HG02870 (cell line): ENCODE data around the gene CLECL1.

Experiments
- ATAC-seq: cut with Tn5 transposase; IDR thresholded peaks from one replicate; pipeline ENCODE4 v1.9.1; 2021; ENCODE audit warnings: mild to moderate bottlenecking, moderate library complexity; ENCODE audit not compliant: unreplicated experiment

CLECL1 gene

GRCh38 chr12:9732921-9733461 lies at the start of gene CLECL1:
Gene CLECL1 (minus strand): TSS chr12:9733097.
- ATAC-seq, result peak; percentile 48

DNA sequence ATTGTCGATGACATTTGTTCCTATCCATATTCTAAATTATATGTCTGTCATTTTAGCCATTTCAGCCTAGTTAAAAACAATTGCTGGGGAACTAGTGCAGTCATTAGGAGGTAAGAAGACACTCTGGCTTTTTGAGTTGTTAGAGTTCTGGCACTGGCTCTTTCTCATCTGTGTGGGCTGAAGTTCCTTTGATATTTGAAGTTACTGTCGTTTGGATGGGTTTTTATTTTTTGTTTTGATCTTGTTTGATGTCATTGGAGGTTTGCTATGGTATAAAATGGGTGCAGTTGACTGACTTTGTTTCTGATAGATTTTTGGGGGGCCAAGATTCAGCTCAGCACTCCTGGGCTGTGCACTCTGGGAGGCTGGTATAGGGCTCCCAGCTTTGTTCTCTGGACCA lies 48.5 kb upstream of the CLECL1 start:
- ATAC-seq, result no peak

DNA sequence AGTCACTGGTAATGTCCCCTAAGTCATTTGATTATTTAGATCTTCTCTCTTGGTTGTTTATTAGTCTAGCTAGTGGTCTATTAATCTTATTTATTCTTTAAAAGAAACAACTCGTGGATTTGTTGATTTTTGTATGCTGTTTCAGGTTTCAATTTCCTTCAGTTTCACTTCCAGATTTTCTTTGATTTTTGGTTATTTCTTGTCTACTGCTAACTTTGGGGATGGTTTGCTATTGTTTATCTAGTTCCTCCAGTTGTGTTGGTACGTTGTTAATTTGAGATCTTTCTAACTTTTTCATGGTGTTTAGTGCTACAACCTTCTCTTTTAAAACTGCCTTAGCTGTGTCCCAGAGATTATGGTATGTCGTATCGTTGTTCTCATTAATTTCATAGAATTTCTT lies 46.3 kb upstream of the CLECL1 start:
- ATAC-seq, result no peak

GRCh38 chr12:9776781-9777180 lies 43.9 kb upstream of the CLECL1 start:
- no peak for ATAC-seq

DNA sequence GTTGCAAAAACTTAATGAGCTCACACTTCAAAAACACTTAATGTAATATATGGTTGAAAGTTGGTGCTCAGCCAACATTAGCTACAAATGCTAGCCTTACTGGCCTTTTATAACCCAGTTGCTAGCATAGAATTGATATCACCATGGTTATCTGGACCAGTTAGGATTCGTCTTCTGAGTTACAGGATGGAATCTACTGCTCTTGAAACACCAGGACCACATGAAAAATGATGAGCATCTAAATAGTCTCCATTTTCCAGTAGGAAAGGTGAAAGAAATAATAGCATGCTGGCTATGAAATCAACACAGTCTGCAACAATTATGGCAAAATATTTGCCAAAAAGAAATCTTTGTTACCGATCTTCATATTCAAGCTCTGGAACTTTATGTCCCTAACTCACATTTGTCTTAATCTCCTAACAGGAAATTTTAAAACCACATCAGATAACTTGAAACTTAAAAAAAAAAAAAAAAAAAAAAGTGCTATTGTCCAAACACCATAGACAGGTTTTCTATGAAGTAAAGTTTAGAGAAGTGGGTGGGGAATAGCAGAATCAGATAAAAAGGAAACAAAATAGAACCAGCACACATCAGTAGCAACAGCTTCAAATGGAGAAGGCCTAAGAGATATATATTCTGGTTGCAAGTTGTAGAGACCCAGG lies 40.5 kb upstream of the CLECL1 start:
- ATAC-seq, result no peak

DNA sequence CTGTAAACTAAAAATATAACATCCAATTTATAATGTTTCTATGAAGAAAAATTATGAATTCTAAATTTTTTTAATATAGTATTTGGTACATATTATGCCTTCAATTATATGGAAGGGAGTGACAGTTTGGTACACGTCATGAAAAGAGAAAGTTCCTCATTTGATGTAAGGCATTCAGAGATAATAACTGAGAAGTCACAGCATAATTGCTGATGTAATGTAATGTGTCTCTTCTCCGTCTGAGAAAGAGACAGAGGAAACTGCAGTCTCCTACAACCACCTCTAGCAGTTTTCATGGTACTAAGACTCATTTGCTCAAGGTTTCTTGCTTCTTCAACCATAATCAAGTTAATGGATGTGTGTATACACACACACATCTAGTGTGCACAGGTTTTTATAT lies 30.1 kb upstream of the CLECL1 start:
- ATAC-seq, result no peak

DNA sequence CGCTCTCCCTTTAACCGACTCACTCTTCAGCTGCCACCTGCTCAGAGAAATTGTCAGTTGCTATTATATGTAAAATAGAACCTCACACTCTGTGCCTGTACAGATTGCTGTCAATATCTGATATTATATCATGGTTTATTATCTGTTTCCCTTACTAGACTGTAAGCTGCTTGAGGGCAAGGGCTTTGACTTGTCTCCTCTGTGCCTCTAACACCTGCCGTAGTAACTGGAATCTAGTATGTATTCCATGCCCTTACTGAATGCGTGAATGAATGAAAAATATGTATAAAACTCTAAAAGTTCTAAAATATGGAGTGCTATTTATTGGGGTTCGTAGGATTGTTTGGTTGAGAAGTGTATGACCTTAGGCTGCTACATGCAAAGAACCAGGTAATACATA lies 29.5 kb upstream of the CLECL1 start:
- no peak for ATAC-seq

GRCh38 chr12:9761419-9761781 lies 28.5 kb upstream of the CLECL1 start:
- no peak for ATAC-seq

GRCh38 chr12:9760699-9761418 lies 28.0 kb upstream of the CLECL1 start, which contains the start of gene CD69:
Gene CD69 (minus strand): TSS chr12:9760901. CDS start chr12:9760820, 81 bp downstream.
- ATAC-seq, result peak; percentile 47

DNA sequence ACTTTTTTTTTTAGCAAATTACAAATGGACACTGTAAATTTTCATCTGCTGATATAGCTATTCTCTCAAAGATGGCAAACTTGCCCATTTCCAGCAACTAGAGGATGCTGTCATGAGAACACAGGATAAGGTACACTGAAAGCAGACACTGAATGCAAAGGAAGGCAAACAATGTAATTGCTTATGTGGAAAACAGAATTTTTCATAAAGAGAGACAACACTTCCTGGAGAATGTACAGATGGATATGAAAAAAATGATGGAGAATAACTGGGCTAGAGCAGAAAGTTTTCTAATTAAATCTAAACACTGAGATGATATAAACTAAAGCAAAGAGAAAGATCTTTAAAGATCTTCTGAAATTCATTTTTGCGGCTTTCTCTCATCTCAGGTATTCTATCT lies 27.2 kb upstream of the CLECL1 start:
- no peak for ATAC-seq

- no peak for ATAC-seq
These were observed 26.8 kb upstream of the CLECL1 start for GRCh38 chr12:9759694-9760093.

DNA sequence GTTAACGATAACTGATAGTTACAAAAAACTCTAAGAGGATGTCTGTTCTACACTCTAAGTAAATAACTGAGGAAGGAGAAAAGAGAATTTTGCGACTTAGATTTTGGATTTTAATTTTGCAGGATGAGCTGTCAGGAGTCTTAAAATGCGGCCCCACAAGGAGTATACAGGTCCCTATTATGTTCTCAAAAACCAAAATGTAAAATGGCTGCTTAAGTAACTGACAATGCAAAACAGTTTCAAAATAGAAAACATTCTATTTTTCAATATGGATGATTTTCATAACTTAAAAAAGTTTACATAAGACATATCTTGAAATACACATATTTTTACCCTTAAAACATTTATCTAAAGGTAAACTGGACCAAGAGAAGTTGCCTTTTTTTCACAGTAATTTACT lies 25.2 kb upstream of the CLECL1 start:
- ATAC-seq, result no peak

GRCh38 chr12:9757433-9758025 lies 24.6 kb upstream of the CLECL1 start:
- no peak for ATAC-seq

GRCh38 chr12:9756706-9757105 lies 23.8 kb upstream of the CLECL1 start:
- no peak for ATAC-seq

DNA sequence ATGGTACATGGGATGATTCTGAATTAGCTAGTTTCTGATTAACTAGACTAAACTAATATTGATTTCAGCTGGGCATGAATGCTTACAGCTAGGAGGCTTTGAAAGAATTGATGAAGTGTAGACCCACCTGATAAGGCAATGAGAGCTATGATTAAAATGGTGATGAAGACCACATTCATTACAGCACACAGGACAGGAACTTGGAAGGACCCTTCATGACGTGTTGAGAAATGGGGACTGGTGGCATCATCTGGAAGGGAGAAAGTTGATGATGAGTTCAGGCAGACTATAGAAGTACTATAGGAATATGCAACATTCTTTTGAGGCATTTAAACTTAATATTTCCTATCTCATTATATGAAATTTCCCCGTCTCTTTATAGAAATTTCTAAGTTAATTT lies 23.3 kb upstream of the CLECL1 start:
- no peak for ATAC-seq

DNA sequence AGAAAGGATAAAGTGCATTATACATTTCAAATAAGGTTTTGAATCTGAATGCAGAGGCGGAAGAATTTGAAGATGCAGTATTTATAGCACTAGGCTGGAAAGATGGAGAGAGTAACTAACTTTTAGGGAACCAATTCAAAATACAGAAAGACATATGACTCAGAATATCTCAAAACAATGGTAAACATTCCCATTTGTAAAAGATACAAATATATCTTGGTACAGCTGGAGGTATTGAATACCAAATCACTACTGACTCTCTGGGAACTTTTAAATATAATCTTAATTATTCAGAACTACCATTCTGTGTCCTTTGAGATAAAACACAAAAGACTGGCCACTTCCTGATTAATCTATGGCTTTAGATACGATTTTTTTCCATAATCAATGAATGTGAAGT lies 22.7 kb upstream of the CLECL1 start:
- no peak for ATAC-seq

GRCh38 chr12:9755035-9755434 lies 22.1 kb upstream of the CLECL1 start:
- no peak for ATAC-seq

GRCh38 chr12:9754099-9754927 lies 21.4 kb upstream of the CLECL1 start:
- no peak for ATAC-seq

DNA sequence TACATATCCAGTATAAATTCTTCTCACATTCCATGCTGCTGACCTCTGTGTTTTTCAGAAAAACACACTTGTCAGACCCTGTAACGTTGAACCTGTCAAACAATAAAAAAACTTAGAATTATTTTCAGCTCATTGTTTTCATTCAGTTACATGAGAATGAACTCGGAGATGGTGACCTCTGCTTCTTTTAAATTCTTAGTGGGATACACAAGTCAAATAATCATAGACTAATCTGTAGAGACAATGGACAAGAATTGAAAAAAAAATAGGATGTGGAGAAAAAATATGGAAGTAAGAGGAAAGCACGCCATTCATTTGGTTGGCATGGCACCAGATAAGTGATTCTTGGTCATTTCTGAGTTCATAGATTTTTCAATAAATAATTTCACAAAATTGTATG lies 20.6 kb upstream of the CLECL1 start:
- no peak for ATAC-seq

- ATAC-seq, result no peak
These were observed 20.2 kb upstream of the CLECL1 start for GRCh38 chr12:9753073-9753472.
